K562 (cell line): ENCODE measurements around the gene CCND3. TPM values are rescaled to one million over a fixed set of nuclear protein-coding genes. Genes with fewer than 3 reads are reported as not detected.
"Not testable (repeated sequence)": the region's sequence is repeated elsewhere in the genome, so short reads cannot be mapped to it uniquely, and the experiment has no call there.

Experiments
- ATAC-seq: fragments of 200-7000 bp; cut with Tn5 transposase; 3 replicates; pipeline ENCODE4 v1.9.1; 2020; ENCODE audit warnings: moderate library complexity
- BruUV-seq: library from RNA; stranded (reverse); fragments of 400-500 nt; replicated peaks from 2 replicates; lab custom pipeline; 2021; lab: Mats Ljungman, UMichigan
- CTCF ChIA-PET: fragments of 300-600 bp; formaldehyde crosslinking; extraction: SDS; loops from one replicate; lab custom pipeline; 2021; ENCODE audit warnings: low intra/inter-chr PET ratio; lab: Yijun Ruan, JAX
- POLR2A ChIA-PET: fragments of 300-600, 350-650 bp; sonication (Branson Sonifier 250); formaldehyde crosslinking; extraction: SDS; loops from one replicate; lab custom pipeline; 2021; ENCODE audit warnings: antibody characterized with exemption, inconsistent platforms; lab: Yijun Ruan, JAX
- DNase-seq, 4 experiments: peaks; one replicate each; pipeline versions ENCODE4 v3.0.0 to v3.0.0-alpha.2; 2011 to 2018; ENCODE audit warnings: low spot score in 3 of 4, mixed read lengths in 3 of 4; ENCODE audit errors: extremely low read depth in 1 of 4
- FAIRE-seq: peaks from 2 replicates; lab custom pipeline; 2011; peaks lifted over from hg19 to GRCh38; lab: Jason Lieb, UNC
- H2AFZ ChIP-seq: 2 replicates; pipeline ENCODE4 v1.6.0; 2011; ENCODE audit warnings: low read depth, low read length, control low read depth, inconsistent platforms
- H3K27ac ChIP-seq: fragments of 200-600 bp; 3 replicates; pipeline ENCODE4 v1.8.0; 2011; ENCODE audit warnings: low read depth, mild to moderate bottlenecking, control low read depth, inconsistent platforms, low read length, moderate library complexity, mixed read lengths; ENCODE audit errors: extremely low read depth
- H3K27me3 ChIP-seq, 2 experiments: fragments of 300-600 bp in 1 of 2; 2 replicates in 1 of 2; 3 replicates in 1 of 2; pipeline versions ENCODE4 v1.6.0 to v1.8.0; 2011; ENCODE audit warnings: inconsistent platforms in 2 of 2, low read length in 2 of 2, mild to moderate bottlenecking in 1 of 2, mixed read lengths in 1 of 2, moderate library complexity in 1 of 2; ENCODE audit not compliant: control insufficient read depth in 2 of 2, insufficient read depth in 2 of 2
- H3K36me3 ChIP-seq: fragments of 300-600 bp; 3 replicates; pipeline ENCODE4 v1.8.0; 2011; ENCODE audit warnings: mild to moderate bottlenecking, low read length, inconsistent platforms; ENCODE audit not compliant: control insufficient read depth, insufficient read depth
- H3K4me1 ChIP-seq, 2 experiments: fragments of 200-600 bp in 1 of 2; replicated peaks in 1 of 2; 2 replicates in 1 of 2; 3 replicates in 1 of 2; pipeline versions ENCODE4 v1.5.1 to v1.8.0; 2011; ENCODE audit warnings: inconsistent platforms in 2 of 2, low read length in 2 of 2, mild to moderate bottlenecking in 1 of 2, mixed read lengths in 1 of 2, moderate library complexity in 1 of 2; ENCODE audit not compliant: control insufficient read depth in 2 of 2, insufficient read depth in 2 of 2
- H3K4me2 ChIP-seq: 2 replicates; pipeline ENCODE4 v1.6.1; 2011; ENCODE audit warnings: low read length, control low read depth, inconsistent platforms, mixed read lengths; ENCODE audit not compliant: insufficient read depth
- H3K4me3 ChIP-seq: fragments of 200-600 bp; sonication (generic), shearing (Covaris generic); 2 replicates; pipeline ENCODE4 v1.5.1; 2016; ENCODE audit warnings: control low read depth, inconsistent platforms
- H3K79me2 ChIP-seq: fragments of 200-600 bp; 3 replicates; pipeline ENCODE4 v1.8.0; 2011; ENCODE audit warnings: low read length, inconsistent platforms; ENCODE audit not compliant: control insufficient read depth, insufficient read depth
- H3K9ac ChIP-seq, 2 experiments: 2 replicates each; pipeline versions ENCODE4 v1.6.0 to v1.6.1; 2011; ENCODE audit warnings: low read depth in 2 of 2, low read length in 2 of 2, control low read depth in 1 of 2, inconsistent platforms in 1 of 2, mild to moderate bottlenecking in 1 of 2, mixed read lengths in 1 of 2; ENCODE audit not compliant: insufficient read depth in 1 of 2
- H3K9me1 ChIP-seq: one replicate; pipeline ENCODE4 v1.6.0; 2011; ENCODE audit warnings: inconsistent platforms, mild to moderate bottlenecking, low read length, moderate library complexity; ENCODE audit not compliant: control insufficient read depth, insufficient read depth
- H3K9me3 ChIP-seq: replicated peaks from 2 replicates; pipeline ENCODE4 v1.5.1; 2011; ENCODE audit warnings: low read depth, low read length, inconsistent platforms; ENCODE audit not compliant: control insufficient read depth, insufficient read depth
- H4K20me1 ChIP-seq: replicated peaks from 2 replicates; pipeline ENCODE4 v1.6.1; 2011; ENCODE audit warnings: low read length, inconsistent platforms, mixed read lengths; ENCODE audit not compliant: control insufficient read depth, insufficient read depth
- BCOR ChIP-seq: fragments of 450-650 bp; IDR thresholded peaks from 2 replicates; pipeline ENCODE4 v1.6.1; 2016
- MAZ ChIP-seq, 2 experiments: fragments of 450-650 bp in 1 of 2; sonication (generic) in 1 of 2; formaldehyde crosslinking; IDR thresholded peaks in 1 of 2; conservative IDR thresholded peaks in 1 of 2; 2 replicates each; pipeline versions ENCODE4 v1.4.0 to v1.5.0; 2020; ENCODE audit warnings: mild to moderate bottlenecking in 1 of 2, missing genetic modification reagents in 1 of 2
- NR2C1 ChIP-seq, 2 experiments: fragments of 450-650 bp; IDR thresholded peaks; 2 replicates each; pipeline ENCODE4 v1.6.1; 2017; ENCODE audit warnings: mild to moderate bottlenecking in 2 of 2, antibody characterized with exemption in 1 of 2, inconsistent platforms in 1 of 2, missing compliant biosample characterization in 1 of 2, missing genetic modification characterization in 1 of 2
- ZNF121 ChIP-seq: sonication (generic); formaldehyde crosslinking; conservative IDR thresholded peaks from 2 replicates; pipeline ENCODE4 v1.8.0; 2022; ENCODE audit warnings: missing genetic modification reagents
- WGBS: fragments of 100-300 bp; shearing (Covaris generic); methylation state at CpG from one replicate; pipeline ENCODE4 v1.1.6; 2016; ENCODE audit warnings: low coverage, mixed read lengths; ENCODE audit not compliant: insufficient coverage; ENCODE audit errors: missing lambda C conversion rate; 5-methylcytosine and 5-hydroxymethylcytosine counted together
- in situ Hi-C: fragments of 300-500 bp; cut with MboI; formaldehyde crosslinking; loops from 4 replicates; pipeline ENCODE4 v1.15.0; 2018; ENCODE audit warnings: inconsistent platforms, mixed read lengths
- intact Hi-C: fragments of 100-400 bp; cut with micrococcal nuclease; formaldehyde crosslinking; loops from 2 replicates; pipeline ENCODE4 v1.14.2; 2022
- polyA plus RNA-seq, 8 experiments: library from polyadenylated mRNA; depleted of rRNA in 4 of 8; stranded (reverse) in 5 of 8; unstranded in 3 of 8; fragments of >200 nt; fragmentation: Nextera tagmentation in 2 of 8; fragmentation: Illumina TruSeq in 1 of 8; extraction: Ambion mirVana in 2 of 8; extraction: Trizol in 1 of 8; gene quantifications; 2 replicates each; pipeline versions ENCODE4 v1.2.1 to v1.2.3, GENCODE V29; 2011 to 2014; ENCODE audit warnings: inconsistent platforms in 1 of 8, missing spikeins in 1 of 8
- total RNA-seq, 7 experiments: library from RNA; depleted of rRNA in 6 of 7; stranded (reverse); fragments of >200 nt in 6 of 7; fragmentation: Illumina TruSeq in 2 of 7; extraction: Trizol in 2 of 7; gene quantifications; 2 replicates each; pipeline versions ENCODE4 v1.2.1 to v1.2.3, GENCODE V29; 2011 to 2021; ENCODE audit warnings: low replicate concordance in 1 of 7
- TF ChIP-seq, protein P1 (sequence below), 3 experiments: fragments of 200-800 bp in 1 of 3; fragments of 250-450 bp in 1 of 3; fragments of 450-650 bp in 1 of 3; sonication (Bioruptor Pico) in 1 of 3; sonication (Bioruptor generic) in 1 of 3; formaldehyde crosslinking in 1 of 3; IDR thresholded peaks; 2 replicates each; pipeline versions ENCODE4 v1.6.1 to v1.8.0; 2016 to 2022; ENCODE audit warnings: mild to moderate bottlenecking in 2 of 3, missing genetic modification characterization in 2 of 3, missing compliant biosample characterization in 1 of 3, moderate library complexity in 1 of 3
- TF ChIP-seq, protein P2 (sequence below), 2 experiments: fragments of 450-650 bp; IDR thresholded peaks; 2 replicates each; pipeline ENCODE4 v1.6.1; 2016
- TF ChIP-seq, protein P3 (sequence below): sonication (generic); formaldehyde crosslinking; IDR thresholded peaks from 2 replicates; pipeline ENCODE4 v1.8.1; 2023; ENCODE audit warnings: mild to moderate bottlenecking, missing genetic modification reagents

CCND3 gene
- total and polyA plus RNA-seq, 9 of the 15 experiments (the other 6 are each of a cell fraction or from before 2014, with no cell fraction given) = 21.5 to 204 (median 97.4) TPM

DNA sequence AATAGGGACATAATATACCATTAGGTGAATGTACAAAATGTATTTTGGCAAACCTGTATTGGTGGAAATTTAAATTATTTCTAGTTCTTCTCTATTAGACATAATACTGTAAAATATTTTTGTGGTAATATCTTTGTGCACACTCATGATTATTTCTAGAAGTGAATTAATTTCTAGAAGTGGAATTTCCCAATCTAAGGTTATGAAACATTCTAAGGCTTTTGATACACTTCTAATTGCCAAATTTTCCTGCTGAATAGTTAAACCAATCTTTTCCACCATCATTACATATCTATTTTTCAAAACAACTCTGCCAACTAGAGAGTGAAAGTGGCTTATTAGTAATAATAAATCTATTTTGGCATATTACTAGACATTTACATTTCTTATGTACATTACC is 1.8 kb upstream of the CCND3 start (continued):
- TF ChIP-seq, protein P1, sequence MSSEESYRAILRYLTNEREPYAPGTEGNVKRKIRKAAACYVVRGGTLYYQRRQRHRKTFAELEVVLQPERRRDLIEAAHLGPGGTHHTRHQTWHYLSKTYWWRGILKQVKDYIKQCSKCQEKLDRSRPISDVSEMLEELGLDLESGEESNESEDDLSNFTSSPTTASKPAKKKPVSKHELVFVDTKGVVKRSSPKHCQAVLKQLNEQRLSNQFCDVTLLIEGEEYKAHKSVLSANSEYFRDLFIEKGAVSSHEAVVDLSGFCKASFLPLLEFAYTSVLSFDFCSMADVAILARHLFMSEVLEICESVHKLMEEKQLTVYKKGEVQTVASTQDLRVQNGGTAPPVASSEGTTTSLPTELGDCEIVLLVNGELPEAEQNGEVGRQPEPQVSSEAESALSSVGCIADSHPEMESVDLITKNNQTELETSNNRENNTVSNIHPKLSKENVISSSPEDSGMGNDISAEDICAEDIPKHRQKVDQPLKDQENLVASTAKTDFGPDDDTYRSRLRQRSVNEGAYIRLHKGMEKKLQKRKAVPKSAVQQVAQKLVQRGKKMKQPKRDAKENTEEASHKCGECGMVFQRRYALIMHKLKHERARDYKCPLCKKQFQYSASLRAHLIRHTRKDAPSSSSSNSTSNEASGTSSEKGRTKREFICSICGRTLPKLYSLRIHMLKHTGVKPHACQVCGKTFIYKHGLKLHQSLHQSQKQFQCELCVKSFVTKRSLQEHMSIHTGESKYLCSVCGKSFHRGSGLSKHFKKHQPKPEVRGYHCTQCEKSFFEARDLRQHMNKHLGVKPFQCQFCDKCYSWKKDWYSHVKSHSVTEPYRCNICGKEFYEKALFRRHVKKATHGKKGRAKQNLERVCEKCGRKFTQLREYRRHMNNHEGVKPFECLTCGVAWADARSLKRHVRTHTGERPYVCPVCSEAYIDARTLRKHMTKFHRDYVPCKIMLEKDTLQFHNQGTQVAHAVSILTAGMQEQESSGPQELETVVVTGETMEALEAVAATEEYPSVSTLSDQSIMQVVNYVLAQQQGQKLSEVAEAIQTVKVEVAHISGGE (CRISPR knock-in tag; IDR thresholded peaks at IDR 0.05) = no peak

DNA sequence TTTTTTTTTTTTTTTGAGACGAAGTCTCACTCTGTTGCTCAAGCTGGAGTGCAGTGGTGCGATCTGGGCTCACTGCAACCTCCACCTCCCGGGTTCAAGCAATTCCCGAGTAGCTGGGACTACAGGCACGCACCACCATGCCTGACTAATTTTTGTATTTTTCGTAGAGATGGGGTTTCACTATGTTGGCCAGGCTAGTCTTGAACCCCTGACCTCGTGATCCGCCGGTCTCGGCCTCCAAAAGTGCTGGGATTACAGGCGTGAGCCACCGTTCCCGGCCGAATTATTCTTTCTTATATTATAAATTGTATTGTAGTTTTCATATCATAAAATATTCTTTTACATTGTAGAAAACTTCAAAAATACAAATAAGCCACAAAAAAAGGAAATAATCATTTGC is 1.3 kb upstream of the CCND3 start:
- Histone ChIP-seq H3K4me1 (peaks cover 29 to 43% of the 10 kb centered on the region in 2 experiments), H2AFZ (peak overlapping the region; percentile 81), H3K36me3 (peaks cover 22% of the 10 kb centered on the region; the same call in 2 of the 3 replicates), H3K4me2 (peak overlapping the region; percentile 90), H3K27ac (peak overlapping the region; percentile 72; the same call in 2 of the 3 replicates), H3K79me2 (peaks cover 46% of the 10 kb centered on the region), H3K9ac (peak overlapping the region in 1 of 2 experiments; percentile 46; a peak in 2 of 4 replicates)
- DNase-seq; H3K9me1 ChIP-seq; H3K4me3 ChIP-seq; H3K27me3 ChIP-seq; intact Hi-C loops; H4K20me1 ChIP-seq; ATAC-seq; FAIRE-seq; BruUV-seq; H3K9me3 ChIP-seq; in situ Hi-C loops; TF ChIP-seq NR2C1 (IDR thresholded peaks at IDR 0.05): not testable (repeated sequence)
- 66% methylated on average over 13 of the region's 14 CpGs for WGBS
- 0 out of 4 replicates have a peak, but pooled peaks of 1 of the 2 experiments have one; percentile 13 for TF ChIP-seq MAZ (CRISPR knock-in tag; conservative IDR thresholded peaks at IDR 0.05 in 1 of 2, IDR thresholded peaks at IDR 0.05 in 1 of 2)
- TF ChIP-seq, protein P2, sequence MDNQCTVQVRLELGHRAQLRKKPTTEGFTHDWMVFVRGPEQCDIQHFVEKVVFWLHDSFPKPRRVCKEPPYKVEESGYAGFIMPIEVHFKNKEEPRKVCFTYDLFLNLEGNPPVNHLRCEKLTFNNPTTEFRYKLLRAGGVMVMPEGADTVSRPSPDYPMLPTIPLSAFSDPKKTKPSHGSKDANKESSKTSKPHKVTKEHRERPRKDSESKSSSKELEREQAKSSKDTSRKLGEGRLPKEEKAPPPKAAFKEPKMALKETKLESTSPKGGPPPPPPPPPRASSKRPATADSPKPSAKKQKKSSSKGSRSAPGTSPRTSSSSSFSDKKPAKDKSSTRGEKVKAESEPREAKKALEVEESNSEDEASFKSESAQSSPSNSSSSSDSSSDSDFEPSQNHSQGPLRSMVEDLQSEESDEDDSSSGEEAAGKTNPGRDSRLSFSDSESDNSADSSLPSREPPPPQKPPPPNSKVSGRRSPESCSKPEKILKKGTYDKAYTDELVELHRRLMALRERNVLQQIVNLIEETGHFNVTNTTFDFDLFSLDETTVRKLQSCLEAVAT (IDR thresholded peaks at IDR 0.05) = peak in 1 of 2 experiments; percentile 45; a peak in 1 of 4 replicates
- TF ChIP-seq, protein P3, sequence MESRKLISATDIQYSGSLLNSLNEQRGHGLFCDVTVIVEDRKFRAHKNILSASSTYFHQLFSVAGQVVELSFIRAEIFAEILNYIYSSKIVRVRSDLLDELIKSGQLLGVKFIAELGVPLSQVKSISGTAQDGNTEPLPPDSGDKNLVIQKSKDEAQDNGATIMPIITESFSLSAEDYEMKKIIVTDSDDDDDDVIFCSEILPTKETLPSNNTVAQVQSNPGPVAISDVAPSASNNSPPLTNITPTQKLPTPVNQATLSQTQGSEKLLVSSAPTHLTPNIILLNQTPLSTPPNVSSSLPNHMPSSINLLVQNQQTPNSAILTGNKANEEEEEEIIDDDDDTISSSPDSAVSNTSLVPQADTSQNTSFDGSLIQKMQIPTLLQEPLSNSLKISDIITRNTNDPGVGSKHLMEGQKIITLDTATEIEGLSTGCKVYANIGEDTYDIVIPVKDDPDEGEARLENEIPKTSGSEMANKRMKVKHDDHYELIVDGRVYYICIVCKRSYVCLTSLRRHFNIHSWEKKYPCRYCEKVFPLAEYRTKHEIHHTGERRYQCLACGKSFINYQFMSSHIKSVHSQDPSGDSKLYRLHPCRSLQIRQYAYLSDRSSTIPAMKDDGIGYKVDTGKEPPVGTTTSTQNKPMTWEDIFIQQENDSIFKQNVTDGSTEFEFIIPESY (CRISPR knock-in tag) = peak; percentile 39; the same call in 1 of the 2 replicates
- peak; percentile 52 for TF ChIP-seq ZNF121
- 0 out of 2 replicates have a peak, but pooled peaks have one; percentile 24 for TF ChIP-seq NR2C1 (tag; IDR thresholded peaks at IDR 0.05)
- TF ChIP-seq BCOR = 0 out of 2 replicates have a peak, but pooled peaks have one; percentile 8
- POLR2A ChIA-PET = interaction anchor here (0.6 to 13.7 kb wide), 14 partner anchors 8 to 164 kb away, joined by 3 to 166 read pairs (median 4); partner anchors contain the start of genes BYSL and MED20
- CTCF ChIA-PET = interaction anchor here (1.4 kb wide), 1 partner anchor 101 kb away, joined by 5 read pairs; no protein-coding TSS in a partner anchor
